ENCODE results near the gene SLC6A18. TPM values are rescaled to one million over a fixed set of nuclear protein-coding genes. Genes with fewer than 3 reads are reported as not detected.

The SLC6A18 gene
- total RNA-seq, 1 experiment from 2014 or later: not detected

DNA sequence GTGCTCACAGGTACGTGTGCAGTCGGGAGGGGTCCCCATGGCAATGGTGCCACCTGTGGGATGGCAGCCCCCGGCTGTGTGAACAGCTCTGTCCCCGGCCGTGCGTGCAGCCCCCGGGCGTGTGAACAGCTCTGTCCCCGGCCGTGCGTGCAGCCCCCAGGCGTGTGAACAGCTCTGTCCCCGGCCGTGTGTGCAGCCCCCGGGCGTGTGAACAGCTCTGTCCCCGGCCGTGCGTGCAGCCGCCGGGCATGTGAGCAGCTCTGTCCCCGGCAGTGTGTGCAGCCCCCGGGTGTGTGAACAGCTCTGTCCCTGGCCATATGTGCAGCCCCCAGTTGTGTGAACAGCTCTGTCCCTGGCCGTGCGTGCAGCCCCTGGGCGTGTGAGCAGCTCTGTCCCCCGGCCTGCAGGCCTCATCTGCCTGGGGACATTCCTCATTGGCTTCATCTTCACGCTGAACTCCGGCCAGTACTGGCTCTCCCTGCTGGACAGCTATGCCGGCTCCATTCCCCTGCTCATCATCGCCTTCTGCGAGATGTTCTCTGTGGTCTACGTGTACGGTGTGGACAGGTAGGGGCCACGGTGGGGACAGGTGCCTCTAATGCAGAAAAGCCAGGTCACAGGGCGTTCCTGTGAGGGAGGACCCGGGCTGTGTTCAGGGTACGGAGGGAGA, 5.9 kb upstream of the SLC6A18 start:
- intact Hi-C loops (cut with micrococcal nuclease; ENCODE audit: unreplicated experiment): no loop called here
- ATAC-seq (no peak), DNase-seq (ENCODE audit: low read depth, low spot score) (no peak)
- in situ Hi-C loops (cut with HindIII; ENCODE audit: low pct_unique_long_range_greater_than_20kb, low sequenced_read_pairs): no loop called here
- POLR2A ChIA-PET: no interaction called here
- H3K27ac ChIP-seq (ENCODE audit: low read length): no peak overlapping the region
- H3K4me3 ChIP-seq (ENCODE audit: low read depth in 2 of 2, low read length in 2 of 2): no peak overlapping the region
- no TSS peak for BruUV-seq (replicated peaks)
- no peaks in the 10 kb centered on the region for H3K27me3 ChIP-seq (ENCODE audit: control insufficient read depth, insufficient read depth, low read length)
- H3K9me3 ChIP-seq (ENCODE audit: control insufficient read depth, insufficient read depth, low read depth, low read length): no peaks in the 10 kb centered on the region
- no peaks in the 10 kb centered on the region for H3K36me3 ChIP-seq (ENCODE audit: control insufficient read depth, insufficient read depth, low read length)
- no peaks in the 10 kb centered on the region for H3K4me1 ChIP-seq (ENCODE audit: control insufficient read depth, insufficient read depth, low read length)
- TF ChIP-seq, protein P1, sequence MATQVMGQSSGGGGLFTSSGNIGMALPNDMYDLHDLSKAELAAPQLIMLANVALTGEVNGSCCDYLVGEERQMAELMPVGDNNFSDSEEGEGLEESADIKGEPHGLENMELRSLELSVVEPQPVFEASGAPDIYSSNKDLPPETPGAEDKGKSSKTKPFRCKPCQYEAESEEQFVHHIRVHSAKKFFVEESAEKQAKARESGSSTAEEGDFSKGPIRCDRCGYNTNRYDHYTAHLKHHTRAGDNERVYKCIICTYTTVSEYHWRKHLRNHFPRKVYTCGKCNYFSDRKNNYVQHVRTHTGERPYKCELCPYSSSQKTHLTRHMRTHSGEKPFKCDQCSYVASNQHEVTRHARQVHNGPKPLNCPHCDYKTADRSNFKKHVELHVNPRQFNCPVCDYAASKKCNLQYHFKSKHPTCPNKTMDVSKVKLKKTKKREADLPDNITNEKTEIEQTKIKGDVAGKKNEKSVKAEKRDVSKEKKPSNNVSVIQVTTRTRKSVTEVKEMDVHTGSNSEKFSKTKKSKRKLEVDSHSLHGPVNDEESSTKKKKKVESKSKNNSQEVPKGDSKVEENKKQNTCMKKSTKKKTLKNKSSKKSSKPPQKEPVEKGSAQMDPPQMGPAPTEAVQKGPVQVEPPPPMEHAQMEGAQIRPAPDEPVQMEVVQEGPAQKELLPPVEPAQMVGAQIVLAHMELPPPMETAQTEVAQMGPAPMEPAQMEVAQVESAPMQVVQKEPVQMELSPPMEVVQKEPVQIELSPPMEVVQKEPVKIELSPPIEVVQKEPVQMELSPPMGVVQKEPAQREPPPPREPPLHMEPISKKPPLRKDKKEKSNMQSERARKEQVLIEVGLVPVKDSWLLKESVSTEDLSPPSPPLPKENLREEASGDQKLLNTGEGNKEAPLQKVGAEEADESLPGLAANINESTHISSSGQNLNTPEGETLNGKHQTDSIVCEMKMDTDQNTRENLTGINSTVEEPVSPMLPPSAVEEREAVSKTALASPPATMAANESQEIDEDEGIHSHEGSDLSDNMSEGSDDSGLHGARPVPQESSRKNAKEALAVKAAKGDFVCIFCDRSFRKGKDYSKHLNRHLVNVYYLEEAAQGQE (IDR thresholded peaks at IDR 0.05; ENCODE audit: insufficient read depth in 1 of 2, low read depth in 2 of 2, low read length in 1 of 2): no peak
- TF ChIP-seq SIN3A (IDR thresholded peaks at IDR 0.05; ENCODE audit: borderline replicate concordance, insufficient read depth, low read depth, low read length) (no peak), POLR2AphosphoS5 (IDR thresholded peaks at IDR 0.05; ENCODE audit: low read depth, low read length) (no peak), TCF7L2 (IDR thresholded peaks at IDR 0.05; ENCODE audit: low read depth, low read length) (no peak)
- TF ChIP-seq, protein P2, sequence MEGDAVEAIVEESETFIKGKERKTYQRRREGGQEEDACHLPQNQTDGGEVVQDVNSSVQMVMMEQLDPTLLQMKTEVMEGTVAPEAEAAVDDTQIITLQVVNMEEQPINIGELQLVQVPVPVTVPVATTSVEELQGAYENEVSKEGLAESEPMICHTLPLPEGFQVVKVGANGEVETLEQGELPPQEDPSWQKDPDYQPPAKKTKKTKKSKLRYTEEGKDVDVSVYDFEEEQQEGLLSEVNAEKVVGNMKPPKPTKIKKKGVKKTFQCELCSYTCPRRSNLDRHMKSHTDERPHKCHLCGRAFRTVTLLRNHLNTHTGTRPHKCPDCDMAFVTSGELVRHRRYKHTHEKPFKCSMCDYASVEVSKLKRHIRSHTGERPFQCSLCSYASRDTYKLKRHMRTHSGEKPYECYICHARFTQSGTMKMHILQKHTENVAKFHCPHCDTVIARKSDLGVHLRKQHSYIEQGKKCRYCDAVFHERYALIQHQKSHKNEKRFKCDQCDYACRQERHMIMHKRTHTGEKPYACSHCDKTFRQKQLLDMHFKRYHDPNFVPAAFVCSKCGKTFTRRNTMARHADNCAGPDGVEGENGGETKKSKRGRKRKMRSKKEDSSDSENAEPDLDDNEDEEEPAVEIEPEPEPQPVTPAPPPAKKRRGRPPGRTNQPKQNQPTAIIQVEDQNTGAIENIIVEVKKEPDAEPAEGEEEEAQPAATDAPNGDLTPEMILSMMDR (IDR thresholded peaks at IDR 0.05): no peak
- CTCF ChIA-PET: no interaction called here

DNA sequence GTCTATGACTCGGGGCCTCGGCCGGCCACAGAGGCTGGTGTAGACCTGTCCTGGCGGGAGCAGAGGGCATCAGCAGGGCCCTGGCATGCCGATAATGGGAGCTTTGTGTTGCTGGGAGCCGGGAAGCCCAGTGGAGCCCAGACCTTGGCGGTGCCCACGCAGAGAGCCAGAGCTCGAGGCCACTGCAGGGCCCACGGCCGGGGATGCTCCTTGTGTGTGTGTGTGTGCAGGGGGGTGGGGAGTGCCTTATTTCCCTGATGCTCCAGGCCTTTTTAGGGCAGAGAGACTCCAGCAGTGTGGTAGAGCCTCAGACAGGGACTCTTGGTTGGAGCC, 5.4 kb upstream of the SLC6A18 start:
- ChIA-PET CTCF (no interaction called here), POLR2A (no interaction called here)
- no peak for DNase-seq (ENCODE audit: low read depth, low spot score)
- H3K9me3 ChIP-seq (ENCODE audit: control insufficient read depth, insufficient read depth, low read depth, low read length): no peaks in the 10 kb centered on the region
- intact Hi-C loops (cut with micrococcal nuclease; ENCODE audit: unreplicated experiment): no loop called here
- ATAC-seq: no peak
- H3K36me3 ChIP-seq (ENCODE audit: control insufficient read depth, insufficient read depth, low read length): no peaks in the 10 kb centered on the region
- BruUV-seq (replicated peaks): no TSS peak
- in situ Hi-C loops (cut with HindIII; ENCODE audit: low pct_unique_long_range_greater_than_20kb, low sequenced_read_pairs): no loop called here
- H3K27ac ChIP-seq (ENCODE audit: low read length): no peak overlapping the region
- TF ChIP-seq POLR2AphosphoS5 (IDR thresholded peaks at IDR 0.05; ENCODE audit: low read depth, low read length) (no peak), SIN3A (IDR thresholded peaks at IDR 0.05; ENCODE audit: borderline replicate concordance, insufficient read depth, low read depth, low read length) (no peak), TCF7L2 (IDR thresholded peaks at IDR 0.05; ENCODE audit: low read depth, low read length) (no peak)
- TF ChIP-seq, protein P1 (IDR thresholded peaks at IDR 0.05; ENCODE audit: insufficient read depth in 1 of 2, low read depth in 2 of 2, low read length in 1 of 2): no peak
- TF ChIP-seq, protein P2 (IDR thresholded peaks at IDR 0.05): no peak
- no peaks in the 10 kb centered on the region for H3K4me1 ChIP-seq (ENCODE audit: control insufficient read depth, insufficient read depth, low read length)
- H3K4me3 ChIP-seq (ENCODE audit: low read depth in 2 of 2, low read length in 2 of 2): no peak overlapping the region
- H3K27me3 ChIP-seq (ENCODE audit: control insufficient read depth, insufficient read depth, low read length): no peaks in the 10 kb centered on the region

Data from Panc1 (cell line).